ENCODE data around the gene EXOC6B. TPM values are rescaled to one million over a fixed set of nuclear protein-coding genes. Genes with fewer than 3 reads are reported as not detected.

The EXOC6B gene
- total and polyA plus RNA-seq, 2 of the 8 experiments (the other 6 are each of a cell fraction or from before 2014, with no cell fraction given): 13.5 to 33.0 TPM

GRCh38 chr2:72138921-72139381 is 686.9 kb downstream of the EXOC6B start:
- Histone ChIP-seq H2AFZ (ENCODE audit: low read length) (no peak overlapping the region), H4K20me1 (replicated peaks in 1 of 2; ENCODE audit: control insufficient read depth in 1 of 2, insufficient read depth in 2 of 2, low read length in 2 of 2) (peaks cover under 1 to 4% of the 10 kb centered on the region in 2 experiments), H3K79me2 (ENCODE audit: control insufficient read depth in 1 of 2, insufficient read depth in 2 of 2, low read length in 2 of 2) (no peaks in the 10 kb centered on the region), H4K8ac (ENCODE audit: extremely low read depth, insufficient read depth, low read length) (no peak overlapping the region), H3K9me3 (ENCODE audit: insufficient read depth in 2 of 2, low read depth in 1 of 2, low read length in 1 of 2) (no peaks in the 10 kb centered on the region; a peak in 1 of 4 replicates), H2BK120ac (replicated peaks; ENCODE audit: low read depth, low read length) (no peak overlapping the region), H3K79me1 (ENCODE audit: low read depth, low read length) (no peaks in the 10 kb centered on the region), H3K56ac (replicated peaks; ENCODE audit: insufficient read length, low read depth, low read length) (no peak overlapping the region), H3K36me3 (ENCODE audit: control insufficient read depth in 2 of 4, insufficient read depth in 4 of 4, low read length in 3 of 4) (no peaks in the 10 kb centered on the region), H2BK20ac (ENCODE audit: low read length) (no peak overlapping the region), H2BK15ac (ENCODE audit: low read length) (no peak overlapping the region), H3K4me1 (replicated peaks in 1 of 4; ENCODE audit: control insufficient read depth in 3 of 4, insufficient read depth in 4 of 4, low read length in 3 of 4) (peaks cover 0 to 22% (median 17%) of the 10 kb centered on the region in 4 experiments; a peak in 6 of 7 replicates), H4K91ac (replicated peaks; ENCODE audit: insufficient read length, low read length) (no peak overlapping the region), H3K4ac (replicated peaks; ENCODE audit: insufficient read length, low read depth, low read length) (no peak overlapping the region), H3K18ac (ENCODE audit: extremely low read depth, low read length) (no peak overlapping the region; the same call in 1 of the 2 replicates), H4K5ac (ENCODE audit: insufficient read length, low read depth, low read length) (no peak overlapping the region), H3K9ac (replicated peaks in 1 of 4; ENCODE audit: extremely low read depth in 1 of 4, low read depth in 3 of 4, low read length in 3 of 4) (no peak overlapping the region), H3K27me3 (replicated peaks in 1 of 4; ENCODE audit: control insufficient read depth in 3 of 4, extremely low read depth in 1 of 4, insufficient read depth in 3 of 4, low read length in 3 of 4) (peaks cover 25 to 46% (median 43%) of the 10 kb centered on the region in 4 experiments), H3K4me3 (ENCODE audit: extremely low read depth in 1 of 4, insufficient read depth in 2 of 4, low read depth in 3 of 4, low read length in 4 of 4) (no peak overlapping the region), H3K27ac (ENCODE audit: low read depth, low read length) (no peak overlapping the region), H3K4me2 (ENCODE audit: insufficient read depth in 1 of 2, low read depth in 2 of 2, low read length in 2 of 2) (no peak overlapping the region), H3K14ac (ENCODE audit: insufficient read length) (no peak overlapping the region), H3K23me2 (ENCODE audit: low read depth, low read length) (peaks cover 6% of the 10 kb centered on the region; the same call in 1 of the 2 replicates), H2AK5ac (ENCODE audit: low read depth, low read length) (no peak overlapping the region), H2BK5ac (ENCODE audit: low read depth, low read length) (no peak overlapping the region), H3K23ac (ENCODE audit: insufficient read length) (no peak overlapping the region), H2BK12ac (ENCODE audit: low read depth, low read length) (no peak overlapping the region)
- POLR2A ChIA-PET (ENCODE audit: partially characterized antibody): no interaction called here
- 88% methylated on average over 14 of the region's 14 CpGs; no CpG with 5 or more reads in 1 of the 2 experiments for WGBS, 2 experiments (ENCODE audit: extremely low coverage in 1 of 2, insufficient coverage in 1 of 2, insufficient read length in 1 of 2, insufficient replicate concordance in 2 of 2, low coverage in 1 of 2, low lambda C conversion rate in 2 of 2, missing lambda C conversion rate in 1 of 2)
- DNase-seq (ENCODE audit: low read depth in 1 of 2, low spot score in 2 of 2) (no peak), FAIRE-seq (no peak)
- CTCF ChIA-PET (ENCODE audit: partially characterized antibody): interaction anchor here (1.0 to 9.5 kb wide), 9 partner anchors 11 to 1039 kb away, joined by 3 to 70 read pairs (median 3); no protein-coding TSS in a partner anchor
- no peak for TF ChIP-seq BRCA1 (IDR thresholded peaks at IDR 0.05; ENCODE audit: low read depth, low read length)
- TF ChIP-seq MAX (IDR thresholded peaks at IDR 0.05): no peak
- no peak for TF ChIP-seq NRF1 (IDR thresholded peaks at IDR 0.05; ENCODE audit: low read depth, low read length)
- TF ChIP-seq EP300 (IDR thresholded peaks at IDR 0.05; ENCODE audit: borderline replicate concordance in 1 of 2, low read depth in 2 of 2, low read length in 2 of 2): no peak
- TF ChIP-seq POLR2A (IDR thresholded peaks at IDR 0.05; ENCODE audit: control extremely low read depth in 1 of 2, low read depth in 2 of 2, low read length in 2 of 2): no peak
- no peak for TF ChIP-seq ATF2 (IDR thresholded peaks at IDR 0.05; ENCODE audit: low read length)
- TF ChIP-seq SUZ12 (IDR thresholded peaks at IDR 0.05; ENCODE audit: low read length): no peak
- TF ChIP-seq SP1 (IDR thresholded peaks at IDR 0.05; ENCODE audit: low read depth, low read length): no peak
- no peak for TF ChIP-seq GTF2F1 (IDR thresholded peaks at IDR 0.05; ENCODE audit: borderline replicate concordance, low read depth, low read length)
- no peak for TF ChIP-seq KDM4A (IDR thresholded peaks at IDR 0.05; ENCODE audit: low read depth, low read length, severe bottlenecking)
- no peak for TF ChIP-seq GABPA (IDR thresholded peaks at IDR 0.05; ENCODE audit: borderline replicate concordance, insufficient read depth, low read length)
- no peak for TF ChIP-seq POU5F1 (IDR thresholded peaks at IDR 0.05; ENCODE audit: low read depth, low read length)
